Spleen (tissue), 7 donors: ENCODE results near the gene FLNB.

Experiments used
- CTCF ChIP-seq, 11 experiments: fragments of 200-600 bp in 7 of 11; fragments of 450-650 bp in 4 of 11; sonication (generic) in 4 of 11; IDR thresholded peaks in 8 of 11; conservative IDR thresholded peaks in 3 of 11; 1 replicate in 7 of 11; 2 replicates in 4 of 11; pipeline versions ENCODE4 v1.4.0 to v1.8.0; 2016 to 2021; ENCODE audit warnings: antibody characterized with exemption in 11 of 11, inconsistent platforms in 4 of 11, mild to moderate bottlenecking in 1 of 11
- POLR2A ChIP-seq, 3 donors: fragments of 450-650 bp; IDR thresholded peaks; one replicate each; pipeline ENCODE4 v1.5.1; 2017; ENCODE audit warnings: antibody characterized with exemption in 3 of 3, mild to moderate bottlenecking in 1 of 3
- POLR2AphosphoS5 ChIP-seq, 3 donors: sonication (generic); formaldehyde crosslinking; IDR thresholded peaks; one replicate each; pipeline ENCODE4 v1.5.1; 2017; ENCODE audit warnings: antibody characterized with exemption in 3 of 3
- donor health status: DM: no; HTN: no; CAD: no; lungs with moderate emphysema.
- donor health status: DM: no; HTN: no; CAD: no.
- donor health status: DM: no; HTN: no; CAD: no.

- no peak for TF ChIP-seq CTCF (IDR thresholded peaks at IDR 0.05 in 8 of 11, conservative IDR thresholded peaks at IDR 0.05 in 3 of 11)
- TF ChIP-seq POLR2A (IDR thresholded peaks at IDR 0.05), result no peak
- TF ChIP-seq POLR2AphosphoS5 (IDR thresholded peaks at IDR 0.05), result no peak
These were observed 96.5 kb downstream of the FLNB start for GRCh38 chr3:58104712-58105111.
